Stimulated activated CD8-positive, alpha-beta memory T cell treated with anti-CD3 and anti-CD28 coated beads, Interleukin-2, amount 100 ng/mL, for 1 hour (primary cell): ENCODE data around the gene CATSPER4.
"Not testable (repeated sequence)": the region's sequence is repeated elsewhere in the genome, so short reads cannot be mapped to it uniquely, and the experiment has no call there.

ENCODE experiments used
- DNase-seq, 2 donors: peaks; one replicate each; pipeline ENCODE4 v3.0.0-alpha.2; 2020; ENCODE audit warnings: low read depth in 2 of 2

Gene CATSPER4

GRCh38 chr1:26195805-26196204 is 5.4 kb downstream of the CATSPER4 start:
- DNase-seq = no peak

GRCh38 chr1:26197301-26197700 is 6.9 kb downstream of the CATSPER4 start:
- DNase-seq = no peak

DNA sequence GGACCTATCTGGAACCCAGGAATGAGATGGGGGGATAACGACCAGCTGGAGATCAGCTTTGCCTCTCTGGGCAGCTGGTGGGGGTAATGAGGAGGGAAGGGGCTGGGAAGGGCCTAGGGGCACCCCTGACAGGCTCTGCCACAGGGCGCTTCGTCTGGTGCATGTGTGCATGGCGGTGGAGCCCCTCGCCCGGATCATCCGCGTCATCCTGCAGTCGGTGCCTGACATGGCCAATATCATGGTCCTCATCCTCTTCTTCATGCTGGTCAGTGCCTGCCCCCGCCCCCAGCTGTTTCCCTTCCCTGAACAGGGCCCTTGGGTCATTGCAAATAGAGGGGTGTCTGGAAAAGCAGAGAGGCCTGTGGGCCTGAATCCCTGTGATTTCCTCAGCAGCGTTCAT is 7.4 kb downstream of the CATSPER4 start:
- no peak for DNase-seq

DNA sequence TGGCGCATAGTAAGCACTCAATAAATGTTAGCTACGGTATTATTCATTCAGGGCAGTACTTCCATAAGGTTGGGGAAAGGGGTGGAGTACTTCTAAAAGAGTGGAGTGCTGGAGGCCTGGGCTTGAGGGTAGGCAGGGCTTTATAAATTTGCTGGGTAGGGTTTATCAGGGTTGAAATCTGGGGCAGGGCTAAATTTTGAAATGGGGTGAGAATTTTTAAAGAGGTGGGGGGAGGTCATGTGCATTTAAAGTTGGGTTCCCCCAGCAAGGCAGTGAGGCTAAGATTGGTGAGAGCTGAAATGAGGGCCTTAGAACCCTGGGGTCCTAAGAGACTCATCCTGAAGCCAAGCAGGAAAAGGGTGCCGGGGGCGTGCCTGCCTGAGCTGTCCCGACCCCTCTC is 10.0 kb downstream of the CATSPER4 start:
- no peak for DNase-seq

DNA sequence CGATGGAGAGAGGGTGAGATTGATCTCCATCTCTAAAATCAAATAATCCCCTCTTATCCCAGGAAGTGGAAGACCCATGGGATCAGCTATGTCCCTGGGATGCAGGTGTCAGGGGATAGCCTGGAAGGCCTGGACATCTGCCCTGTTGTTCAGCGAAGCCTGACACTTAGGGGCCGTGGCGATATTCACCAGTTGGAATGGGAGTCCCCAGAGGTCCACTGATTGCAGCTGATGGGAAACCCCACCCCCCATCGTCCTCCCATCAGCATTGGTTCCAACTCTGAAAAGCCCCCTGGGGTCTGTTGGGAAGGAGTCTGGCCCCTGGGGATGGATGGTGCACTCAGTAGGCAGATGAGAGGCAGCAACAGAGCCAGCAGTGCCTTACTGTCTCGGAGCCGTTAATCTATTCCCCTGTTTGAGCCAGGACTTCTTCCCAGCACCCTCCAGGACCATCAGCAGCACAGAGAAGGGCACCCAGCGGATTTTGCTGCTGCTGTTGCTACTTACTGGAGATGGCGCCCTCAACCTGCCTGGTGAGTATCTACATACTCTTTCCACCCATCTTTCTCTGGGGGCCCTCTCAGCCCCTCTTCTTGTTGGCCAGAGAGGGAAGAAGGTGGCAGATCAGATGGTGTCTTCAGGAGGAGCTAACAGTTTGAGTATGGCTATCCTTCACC is 13.4 kb downstream of the CATSPER4 start:
- DNase-seq = no peak

- DNase-seq = no peak
Observed at GRCh38 chr1:26210147-26210870, 19.9 kb downstream of the CATSPER4 start.

DNA sequence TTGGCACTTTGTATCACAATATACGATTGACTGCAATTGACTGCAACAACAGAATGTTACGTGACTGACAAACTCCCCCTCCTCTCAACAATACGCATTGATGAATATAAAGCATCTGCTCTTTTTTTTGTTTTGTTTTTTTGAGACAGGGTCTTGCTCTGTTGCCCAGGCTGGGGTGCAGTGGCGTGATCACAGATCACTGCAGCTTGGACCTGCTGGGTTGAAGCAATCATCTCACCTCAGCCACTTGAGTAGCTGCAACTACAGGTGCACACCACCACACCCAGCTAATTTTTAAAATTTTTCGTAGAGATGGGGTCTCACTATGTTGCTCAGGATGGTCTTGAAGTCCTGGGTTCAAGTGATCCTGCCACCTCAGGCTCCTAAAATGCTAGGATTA is 22.3 kb downstream of the CATSPER4 start:
- no peak for DNase-seq

DNA sequence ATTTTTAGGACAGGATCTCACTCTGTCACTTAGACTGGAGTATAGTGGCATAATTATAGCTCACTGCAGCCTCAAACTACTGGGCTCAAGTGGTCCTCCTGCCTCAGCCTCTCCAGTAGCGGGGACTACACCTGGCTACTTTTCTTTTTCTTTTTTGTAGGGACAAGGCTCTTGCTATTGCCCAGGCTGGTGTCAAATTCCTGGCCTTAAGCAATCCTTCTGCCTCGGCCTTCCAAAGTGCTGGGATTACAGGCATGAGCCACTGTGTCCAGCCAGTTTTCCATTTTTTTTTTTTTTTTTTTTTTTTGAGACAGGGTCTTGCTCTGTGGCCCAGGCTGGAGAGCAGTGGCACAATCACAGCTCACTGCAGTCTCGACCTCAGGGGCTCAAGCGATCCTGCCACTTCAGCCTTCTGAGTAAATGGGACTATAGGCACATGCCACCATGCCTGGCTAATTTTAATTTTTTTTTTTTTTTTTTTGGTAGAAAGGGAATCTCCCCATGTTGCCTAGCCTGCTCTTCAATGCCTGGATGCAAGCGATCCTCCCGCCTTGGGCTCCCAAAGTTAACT is 23.0 kb downstream of the CATSPER4 start:
- no peak for DNase-seq

DNA sequence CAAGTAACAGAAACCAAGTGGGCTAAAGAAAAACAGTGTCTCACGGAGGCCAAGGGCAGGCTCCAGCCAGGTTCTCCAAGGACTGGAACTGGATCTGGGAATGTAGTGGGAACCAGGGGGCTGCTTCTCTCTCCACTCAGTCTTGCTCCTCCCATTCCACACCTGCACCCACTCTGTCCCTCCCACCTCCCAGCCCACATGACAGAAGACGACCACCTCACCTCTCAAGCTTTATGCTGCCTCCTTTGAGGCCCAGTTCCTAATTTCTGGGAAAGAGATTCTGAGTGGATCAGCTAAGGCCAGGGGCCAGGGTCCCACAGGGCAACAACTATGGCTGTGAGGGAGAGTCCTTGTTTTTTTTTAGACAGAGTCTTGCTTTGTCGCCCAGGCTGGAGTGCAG is 24.8 kb downstream of the CATSPER4 start:
- no peak for DNase-seq

GRCh38 chr1:26218906-26219494 is 28.6 kb downstream of the CATSPER4 start:
- DNase-seq = no peak

DNA sequence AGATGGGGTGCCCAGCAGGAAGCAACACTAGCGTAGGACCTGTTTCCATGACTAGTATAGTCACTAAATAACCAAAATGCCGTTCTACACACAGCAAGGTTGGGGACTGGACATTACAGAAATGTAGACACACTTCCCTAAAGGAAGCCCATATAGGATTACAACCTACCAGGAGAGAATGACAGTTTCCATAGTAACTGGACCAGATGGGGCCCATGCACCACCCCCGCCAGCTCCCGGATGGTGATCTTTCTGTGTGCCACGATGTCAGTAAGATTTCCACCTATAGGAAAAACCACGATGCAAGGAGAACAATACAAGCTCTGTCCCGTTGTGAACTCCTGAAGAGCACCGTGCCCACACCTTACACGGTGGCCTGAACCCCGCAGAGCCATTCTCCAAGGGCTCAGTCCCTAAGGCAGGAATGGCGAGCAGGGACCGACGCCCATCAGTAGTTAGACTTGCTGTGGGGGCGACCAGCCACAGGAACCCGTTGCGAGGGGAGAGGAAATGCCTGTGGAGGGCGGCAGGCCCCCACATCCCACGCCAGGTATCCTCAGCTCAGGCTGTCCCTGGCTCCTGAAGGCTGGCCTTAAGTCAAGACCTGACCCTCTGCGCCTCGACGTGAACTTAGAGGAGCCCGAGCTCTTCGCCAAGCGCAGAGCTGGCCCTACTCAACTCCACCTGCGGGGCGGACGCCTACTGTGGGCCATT is 30.0 kb downstream of the CATSPER4 start:
- DNase-seq = no peak

- DNase-seq = no peak
Observed at GRCh38 chr1:26221094-26221493, 30.7 kb downstream of the CATSPER4 start.

- no peak for DNase-seq
Observed at GRCh38 chr1:26224606-26225005, 34.2 kb downstream of the CATSPER4 start.

DNA sequence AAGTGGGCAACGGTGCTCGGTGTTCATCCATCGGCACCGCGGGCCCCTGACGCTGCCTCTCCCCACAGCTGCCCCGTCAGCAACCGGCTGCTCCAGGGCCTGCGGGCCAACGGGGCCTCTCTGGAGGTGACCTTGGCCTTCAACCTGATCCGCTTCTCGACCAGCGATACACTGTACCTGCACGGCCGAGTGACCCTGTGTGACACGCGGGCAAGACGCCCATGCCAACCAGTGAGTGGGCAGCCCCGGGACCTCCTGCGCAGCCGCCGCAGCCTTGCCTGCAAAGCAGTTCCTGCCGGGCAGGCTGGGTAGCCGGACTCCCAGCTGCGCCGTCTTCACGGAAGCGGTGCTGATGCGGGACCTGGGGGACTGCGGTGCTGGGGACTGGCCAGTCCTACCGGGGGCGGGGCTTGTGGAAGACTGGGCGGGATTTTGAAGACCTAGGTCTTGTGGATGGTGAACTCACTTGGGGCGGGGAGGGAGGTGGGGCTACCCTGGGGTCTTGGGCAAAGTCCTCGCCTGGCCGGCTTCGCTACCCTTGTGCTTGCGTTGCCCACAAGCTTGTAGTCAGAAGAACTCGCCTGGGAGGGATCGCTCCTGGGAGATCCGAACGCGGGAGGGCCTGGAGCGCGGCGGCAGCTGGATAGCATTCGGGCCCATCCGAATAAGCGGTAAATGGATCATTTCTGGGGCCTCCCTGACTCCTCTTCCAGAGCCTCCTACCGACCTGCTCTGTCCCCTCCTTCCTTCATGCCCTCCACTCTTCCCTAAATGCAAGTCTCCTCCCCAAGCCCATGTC is 34.8 kb downstream of the CATSPER4 start:
- no peak for DNase-seq

GRCh38 chr1:26230682-26231081 is 40.3 kb downstream of the CATSPER4 start:
- not testable (repeated sequence) for DNase-seq

DNA sequence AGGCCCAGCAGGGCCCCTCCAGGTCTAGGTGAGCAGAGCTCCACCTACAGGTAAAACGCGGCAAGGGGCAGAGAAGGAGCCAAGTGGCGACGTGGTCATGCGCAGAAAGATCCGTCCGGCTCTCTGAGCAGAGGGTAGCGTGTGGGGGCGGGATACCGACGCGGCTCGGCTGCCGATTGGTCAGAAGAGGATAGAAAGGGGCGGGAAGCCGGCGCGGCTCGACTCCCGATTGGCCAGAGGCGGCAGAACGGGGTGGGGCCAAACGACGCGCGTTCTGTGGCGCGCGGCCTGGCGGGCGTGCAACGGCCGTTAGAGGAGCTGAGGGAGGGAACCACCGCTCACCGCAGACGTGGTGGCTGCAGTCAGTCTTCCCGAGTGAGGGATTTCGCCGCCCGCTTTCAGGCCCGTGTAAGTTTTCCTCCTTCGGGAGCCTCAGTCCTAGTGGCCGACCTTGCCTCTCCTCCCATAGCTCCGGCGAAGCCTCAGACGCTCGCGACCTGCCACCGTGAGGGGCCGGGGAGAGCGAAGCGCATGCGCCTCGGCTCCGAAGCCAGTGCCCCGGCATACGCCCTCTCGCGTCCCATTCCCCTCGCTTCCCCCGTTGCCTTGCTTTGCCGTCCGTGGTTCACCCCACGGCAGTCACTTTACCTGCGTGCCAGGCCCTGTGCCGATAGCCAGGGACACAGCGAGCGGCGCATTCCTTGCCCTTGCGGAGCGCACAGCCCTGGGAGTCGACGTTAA is 43.7 kb downstream of the CATSPER4 start, which contains the start of gene CEP85:
TSS of gene CEP85 (plus strand) at position 298 of the 741 bp plus-strand sequence. CDS start 5,584 bp downstream, outside the sequence.
- DNase-seq = peak; percentile 97 to 98

GRCh38 chr1:26234644-26235370 is 44.4 kb downstream of the CATSPER4 start:
- no peak for DNase-seq

- no peak for DNase-seq
Observed at GRCh38 chr1:26237230-26237966, 47.0 kb downstream of the CATSPER4 start.

GRCh38 chr1:26239936-26240335 is 49.5 kb downstream of the CATSPER4 start:
- no peak for DNase-seq
